ENCODE measurements around the gene NAPB. TPM values are rescaled to one million over a fixed set of nuclear protein-coding genes. Genes with fewer than 3 reads are reported as not detected.

NAPB gene
- total and polyA plus RNA-seq, 10 of the 15 experiments (the other 5 are each of a cell fraction or from before 2014, with no cell fraction given), result 2.1 to 15.9 (median 7.2) TPM

DNA sequence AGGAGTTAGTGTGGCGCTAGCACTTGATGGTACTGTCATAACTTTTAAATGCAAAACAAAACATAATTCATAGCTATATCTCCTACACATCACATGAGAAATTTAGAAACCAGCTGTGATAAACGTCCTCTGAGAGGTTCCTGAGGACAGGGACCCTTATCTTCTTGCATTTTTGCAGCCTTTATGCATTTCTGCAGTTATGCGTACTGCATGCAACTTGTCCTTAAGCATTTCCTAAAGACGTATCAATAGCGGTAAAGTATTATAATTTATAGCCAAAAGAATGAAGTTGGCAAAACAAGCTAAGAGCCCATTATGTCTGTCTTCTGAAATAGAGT, 1.7 kb downstream of the NAPB start:
- no peaks in the 10 kb centered on the region for H3K36me3 ChIP-seq (ENCODE audit: control insufficient read depth in 2 of 2, insufficient read depth in 2 of 2, low read length in 1 of 2)

More for the DNA sequence above, 1.7 kb downstream of the NAPB start:
- intact Hi-C loops (cut with micrococcal nuclease; ENCODE audit: unreplicated experiment), result no loop called here
- POLR2A ChIA-PET, result interaction anchor here (0.6 to 5.3 kb wide), 8 partner anchors 8 to 516 kb away, joined by 3 to 36 read pairs (median 4); partner anchors contain the start of gene NXT1
- RAD21 ChIA-PET (ENCODE audit: unreplicated experiment), result interaction anchor here (1.6 to 2.7 kb wide), 3 partner anchors 13 to 70 kb away, joined by 9 to 14 read pairs (median 9); partner anchors contain the start of gene NXT1
- in situ Hi-C loops (cut with MboI), result loop anchor here (10.0 kb wide), 1 partner anchor 55 kb away; no protein-coding TSS in a partner anchor
- BruUV-seq (replicated peaks), result no TSS peak
- whole genome bisulfite sequencing (ENCODE audit: insufficient coverage, insufficient replicate concordance, low lambda C conversion rate, missing lambda C conversion rate), result 64% methylated on average over 5 of the region's 5 CpGs
- Histone ChIP-seq H4K20me1 (ENCODE audit: control insufficient read depth, insufficient read depth) (no peaks in the 10 kb centered on the region), H2AFZ (ENCODE audit: control insufficient read depth, low read depth, low read length) (peak overlapping the region; percentile 74), H3K4me1 (ENCODE audit: control insufficient read depth, insufficient read depth, low read length) (peaks cover 11% of the 10 kb centered on the region), H3K79me2 (ENCODE audit: control insufficient read depth, insufficient read depth, low read length) (peaks cover 48% of the 10 kb centered on the region), H3K4me3 (peak overlapping the region; percentile 91), H3K9me3 (replicated peaks; ENCODE audit: control insufficient read depth, insufficient read depth, low read length) (no peaks in the 10 kb centered on the region), H3K4me2 (ENCODE audit: control insufficient read depth, insufficient read depth) (peak overlapping the region; percentile 90), H3K27ac (ENCODE audit: control insufficient read depth, insufficient read depth) (peak overlapping the region; percentile 86; the same call in 1 of the 2 replicates), H3K9ac (ENCODE audit: control insufficient read depth, insufficient read depth, low read length) (peak overlapping the region; percentile 75), H3K27me3 (replicated peaks in 1 of 2; ENCODE audit: control insufficient read depth in 2 of 2, insufficient read depth in 2 of 2, low read length in 1 of 2) (no peaks in the 10 kb centered on the region)
- ATAC-seq, result no peak
- DNase-seq (ENCODE audit: low read depth, low spot score), result no peak
- CTCF ChIA-PET, result interaction anchor here (0.7 to 9.4 kb wide), 6 partner anchors 9 to 174 kb away, joined by 3 to 56 read pairs (median 5); partner anchors contain the start of gene NXT1
- FAIRE-seq, result no peak
- SMC1A ChIA-PET (ENCODE audit: uncharacterized antibody, unreplicated experiment), result interaction anchor here (0.8 to 2.2 kb wide), 9 partner anchors 10 to 70 kb away, joined by 3 to 10 read pairs (median 4); partner anchors contain the start of gene NXT1
- TF ChIP-seq, protein P1, sequence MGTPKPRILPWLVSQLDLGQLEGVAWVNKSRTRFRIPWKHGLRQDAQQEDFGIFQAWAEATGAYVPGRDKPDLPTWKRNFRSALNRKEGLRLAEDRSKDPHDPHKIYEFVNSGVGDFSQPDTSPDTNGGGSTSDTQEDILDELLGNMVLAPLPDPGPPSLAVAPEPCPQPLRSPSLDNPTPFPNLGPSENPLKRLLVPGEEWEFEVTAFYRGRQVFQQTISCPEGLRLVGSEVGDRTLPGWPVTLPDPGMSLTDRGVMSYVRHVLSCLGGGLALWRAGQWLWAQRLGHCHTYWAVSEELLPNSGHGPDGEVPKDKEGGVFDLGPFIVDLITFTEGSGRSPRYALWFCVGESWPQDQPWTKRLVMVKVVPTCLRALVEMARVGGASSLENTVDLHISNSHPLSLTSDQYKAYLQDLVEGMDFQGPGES (IDR thresholded peaks at IDR 0.05), result no peak
- TF ChIP-seq IKZF2 (IDR thresholded peaks at IDR 0.05), result no peak
- no peak for TF ChIP-seq ZNF217 (IDR thresholded peaks at IDR 0.05)
- TF ChIP-seq, protein P2, sequence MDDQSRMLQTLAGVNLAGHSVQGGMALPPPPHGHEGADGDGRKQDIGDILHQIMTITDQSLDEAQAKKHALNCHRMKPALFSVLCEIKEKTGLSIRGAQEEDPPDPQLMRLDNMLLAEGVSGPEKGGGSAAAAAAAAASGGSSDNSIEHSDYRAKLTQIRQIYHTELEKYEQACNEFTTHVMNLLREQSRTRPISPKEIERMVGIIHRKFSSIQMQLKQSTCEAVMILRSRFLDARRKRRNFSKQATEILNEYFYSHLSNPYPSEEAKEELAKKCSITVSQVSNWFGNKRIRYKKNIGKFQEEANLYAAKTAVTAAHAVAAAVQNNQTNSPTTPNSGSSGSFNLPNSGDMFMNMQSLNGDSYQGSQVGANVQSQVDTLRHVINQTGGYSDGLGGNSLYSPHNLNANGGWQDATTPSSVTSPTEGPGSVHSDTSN (IDR thresholded peaks at IDR 0.05; ENCODE audit: insufficient replicate concordance, low read depth, low read length), result no peak
- TF ChIP-seq EP300 (IDR thresholded peaks at IDR 0.05; ENCODE audit: borderline replicate concordance in 1 of 2, control insufficient read depth in 1 of 2, low read depth in 2 of 2, low read length in 2 of 2), result no peak
- no peak for TF ChIP-seq HDAC2 (IDR thresholded peaks at IDR 0.05)
- no peak for TF ChIP-seq MYC (IDR thresholded peaks at IDR 0.05; ENCODE audit: insufficient read depth, insufficient read length, insufficient replicate concordance, low read length, severe bottlenecking)
- TF ChIP-seq STAT1 (conservative IDR thresholded peaks at IDR 0.05), result no peak
- no peak for TF ChIP-seq NR2C2 (IDR thresholded peaks at IDR 0.05; ENCODE audit: borderline replicate concordance, control insufficient read depth, insufficient read length, low read depth)
- TF ChIP-seq RBBP5 (conservative IDR thresholded peaks at IDR 0.05), result no peak
- no peak for TF ChIP-seq ZSCAN29 (IDR thresholded peaks at IDR 0.05)
- TF ChIP-seq, protein P3, sequence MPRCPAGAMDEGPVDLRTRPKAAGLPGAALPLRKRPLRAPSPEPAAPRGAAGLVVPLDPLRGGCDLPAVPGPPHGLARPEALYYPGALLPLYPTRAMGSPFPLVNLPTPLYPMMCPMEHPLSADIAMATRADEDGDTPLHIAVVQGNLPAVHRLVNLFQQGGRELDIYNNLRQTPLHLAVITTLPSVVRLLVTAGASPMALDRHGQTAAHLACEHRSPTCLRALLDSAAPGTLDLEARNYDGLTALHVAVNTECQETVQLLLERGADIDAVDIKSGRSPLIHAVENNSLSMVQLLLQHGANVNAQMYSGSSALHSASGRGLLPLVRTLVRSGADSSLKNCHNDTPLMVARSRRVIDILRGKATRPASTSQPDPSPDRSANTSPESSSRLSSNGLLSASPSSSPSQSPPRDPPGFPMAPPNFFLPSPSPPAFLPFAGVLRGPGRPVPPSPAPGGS (IDR thresholded peaks at IDR 0.05; ENCODE audit: borderline replicate concordance, insufficient read depth, low read depth, low read length, poor library complexity, severe bottlenecking), result no peak
- TF ChIP-seq MXI1 (IDR thresholded peaks at IDR 0.05; ENCODE audit: low read depth, low read length), result no peak

Measured in GM12878 (cell line).